NCI-H446 treated with DMSO at 0.1 percent for 48 hours (cell line): Measurements from ENCODE around the gene GNAI1.

Experiments used
- DNase-seq: peaks from one replicate; lab custom pipeline; 2025; lab: John Stamatoyannopoulos, UW

GNAI1 gene

DNA sequence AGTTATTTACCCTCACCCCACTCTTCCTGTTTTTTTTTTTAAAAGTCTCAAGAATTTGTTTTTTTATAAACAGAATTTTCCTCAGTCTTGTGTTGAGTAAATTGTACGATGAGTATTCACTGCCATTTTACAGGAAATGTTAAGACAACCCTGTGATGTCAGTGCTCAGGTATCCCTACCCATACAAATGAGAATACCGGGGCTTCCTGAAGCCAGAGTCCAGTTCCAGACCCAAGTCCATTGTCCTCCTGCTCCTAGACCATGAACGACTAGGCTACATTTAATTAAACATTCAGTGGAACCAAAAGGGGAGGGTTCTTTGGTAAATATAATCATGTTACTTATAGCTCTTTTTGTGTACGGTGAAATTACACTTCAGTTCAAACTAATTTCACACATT, 79.2 kb downstream of the GNAI1 start:
- DNase-seq, result no peak

DNA sequence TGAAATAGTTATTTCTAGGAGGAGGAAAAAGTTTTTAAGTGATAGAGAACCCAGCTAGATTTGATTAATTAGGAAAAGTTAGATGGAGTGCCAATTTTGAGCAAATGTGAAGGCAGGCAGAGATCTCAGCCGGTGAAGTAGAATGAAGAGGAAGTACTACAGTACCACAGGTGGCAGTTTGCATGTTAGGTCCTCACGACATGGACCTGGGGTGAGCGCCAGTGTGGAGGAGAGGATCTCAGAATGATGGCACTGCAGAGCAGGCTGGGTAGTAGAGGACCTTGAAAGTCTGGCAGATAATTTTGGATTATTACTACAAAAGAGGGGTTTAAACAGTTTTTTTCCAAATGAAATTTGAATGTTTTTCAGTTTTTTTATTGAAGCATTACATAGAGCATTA, 81.1 kb downstream of the GNAI1 start:
- no peak for DNase-seq

DNA sequence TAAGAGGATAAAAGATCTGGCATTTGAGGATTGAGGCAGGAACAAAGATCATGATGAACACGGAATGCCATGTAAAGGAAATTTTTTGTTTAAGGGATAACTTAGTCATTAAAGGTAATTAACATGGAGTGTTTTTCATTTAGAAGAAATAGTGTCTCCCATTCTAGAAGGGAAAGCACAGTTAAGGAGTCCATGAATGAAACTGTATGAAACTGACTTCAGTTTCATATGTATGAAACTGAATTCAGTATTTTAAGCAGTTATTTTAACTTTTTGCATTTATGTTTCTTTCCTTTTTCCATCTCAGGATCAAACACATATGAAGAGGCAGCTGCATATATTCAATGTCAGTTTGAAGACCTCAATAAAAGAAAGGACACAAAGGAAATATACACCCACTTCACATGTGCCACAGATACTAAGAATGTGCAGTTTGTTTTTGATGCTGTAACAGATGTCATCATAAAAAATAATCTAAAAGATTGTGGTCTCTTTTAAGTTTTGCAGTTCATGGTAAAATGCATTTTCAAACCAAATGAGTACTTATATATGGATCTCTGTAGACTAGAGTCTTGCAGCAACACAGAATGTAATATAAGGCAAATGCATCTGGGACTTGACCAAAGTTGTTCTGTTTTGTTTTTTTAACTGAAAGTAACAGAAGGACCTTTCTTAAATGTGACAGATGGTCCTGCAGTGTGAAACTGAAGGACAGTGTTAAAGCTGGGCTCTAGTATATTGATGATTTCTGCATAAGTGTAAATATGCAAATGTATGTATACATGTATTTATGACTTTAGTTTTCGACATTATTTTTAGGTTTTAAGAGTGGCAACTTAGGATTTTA, 82.6 kb downstream of the GNAI1 start:
- peak; percentile 30 for DNase-seq

DNA sequence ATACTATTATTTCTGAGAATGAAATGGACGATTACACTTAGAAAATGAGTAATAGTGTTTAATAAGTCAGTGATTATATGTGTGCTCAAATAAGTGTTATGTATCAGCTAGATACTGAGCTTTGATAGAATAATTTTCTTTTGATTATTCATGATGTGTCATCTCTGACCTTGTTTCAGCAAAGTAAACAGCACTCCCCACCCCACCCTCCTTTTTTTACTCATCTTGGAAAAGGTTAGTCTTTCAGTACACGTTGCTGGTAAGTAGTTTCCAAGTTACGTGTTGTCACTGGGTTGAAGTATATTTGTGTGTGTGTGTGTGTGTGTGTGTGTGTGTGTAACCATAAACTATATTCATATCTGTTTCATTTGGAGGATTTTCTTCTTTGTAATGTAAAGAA, 84.1 kb downstream of the GNAI1 start:
- no peak for DNase-seq

DNA sequence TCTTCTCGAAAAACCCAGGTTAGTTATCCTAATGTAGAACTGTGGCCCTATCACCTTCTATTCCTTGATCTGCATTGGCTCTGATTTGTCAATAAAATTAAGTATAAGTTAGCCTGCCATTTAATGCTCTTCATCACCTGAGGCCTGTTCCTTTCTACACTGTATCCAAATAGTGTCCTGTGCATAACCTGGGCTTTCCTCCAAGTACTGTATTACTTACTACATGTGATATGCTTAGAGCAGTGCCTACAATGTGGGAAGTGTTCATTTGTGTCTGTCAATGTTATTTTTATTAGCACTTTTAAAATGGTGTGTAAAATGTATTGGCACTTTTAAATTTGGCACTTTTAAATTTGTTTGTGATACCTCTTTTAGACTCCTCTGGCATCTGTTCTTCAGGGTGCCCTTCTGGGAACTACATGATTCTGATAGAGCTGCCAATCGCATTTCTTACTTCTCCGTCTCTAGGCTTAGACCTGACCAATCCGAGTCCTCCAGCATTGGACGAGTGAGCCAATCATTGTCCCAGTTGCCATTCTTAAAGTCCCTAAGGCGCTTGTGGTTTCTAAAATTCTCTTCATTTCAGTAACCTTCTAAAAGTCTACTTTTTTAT, 85.5 kb downstream of the GNAI1 start:
- DNase-seq, result no peak

DNA sequence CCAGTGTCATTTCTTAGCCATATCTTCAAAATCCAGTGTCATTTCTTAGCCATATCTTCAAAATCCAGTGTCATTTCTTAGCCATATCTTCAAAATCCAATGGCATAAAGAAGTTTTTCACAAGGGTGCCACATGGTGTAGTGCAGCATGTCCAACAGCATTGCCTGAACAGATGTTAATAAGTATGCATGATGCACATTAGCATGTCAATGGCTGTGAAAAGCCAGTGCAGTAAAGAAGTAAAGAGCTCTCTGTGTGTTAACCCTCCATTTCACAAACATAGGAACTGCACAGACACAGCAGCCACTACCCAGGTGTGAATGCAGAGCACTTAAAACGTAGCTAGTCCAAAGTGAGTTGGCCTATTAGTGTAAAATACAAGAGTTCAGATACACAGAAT, 89.8 kb downstream of the GNAI1 start:
- no peak for DNase-seq

DNA sequence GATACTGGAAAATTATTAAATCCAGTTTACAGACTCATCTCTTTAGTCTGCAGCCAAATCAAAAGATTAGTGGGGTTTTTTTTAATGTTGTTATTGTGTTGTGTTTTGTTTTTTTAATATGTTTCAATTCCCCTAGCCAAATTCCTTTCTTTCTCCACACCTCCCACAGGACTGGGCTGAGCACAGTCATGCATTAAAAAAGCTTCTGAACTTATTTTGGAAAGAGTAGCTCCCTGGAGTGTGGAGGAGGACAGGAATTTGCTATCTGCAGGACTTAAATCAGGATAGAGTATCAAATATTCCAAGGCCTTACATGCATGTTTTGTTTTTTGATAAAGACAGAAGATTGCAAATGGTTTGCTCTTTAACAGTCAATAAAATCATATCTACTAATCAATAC, 90.7 kb downstream of the GNAI1 start:
- no peak for DNase-seq

DNA sequence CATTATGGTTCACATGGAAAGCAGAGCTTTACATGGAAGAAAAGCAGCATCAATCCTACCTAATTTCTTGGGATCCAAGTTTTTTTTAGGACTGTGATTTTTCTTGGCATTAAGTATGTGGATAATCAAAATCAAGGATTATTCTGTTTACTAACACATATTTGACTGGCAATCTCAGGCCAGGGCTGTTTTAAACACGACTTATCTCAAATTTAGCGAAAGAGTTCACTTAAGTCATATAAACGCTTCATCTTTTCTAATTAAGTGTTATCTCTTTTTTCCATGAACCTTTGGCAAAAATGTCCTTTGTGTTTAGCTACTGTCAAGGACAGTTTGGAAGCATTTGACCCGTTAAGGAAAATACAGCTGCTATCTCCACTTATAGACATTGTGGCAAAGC, 92.0 kb downstream of the GNAI1 start:
- DNase-seq, result no peak

DNA sequence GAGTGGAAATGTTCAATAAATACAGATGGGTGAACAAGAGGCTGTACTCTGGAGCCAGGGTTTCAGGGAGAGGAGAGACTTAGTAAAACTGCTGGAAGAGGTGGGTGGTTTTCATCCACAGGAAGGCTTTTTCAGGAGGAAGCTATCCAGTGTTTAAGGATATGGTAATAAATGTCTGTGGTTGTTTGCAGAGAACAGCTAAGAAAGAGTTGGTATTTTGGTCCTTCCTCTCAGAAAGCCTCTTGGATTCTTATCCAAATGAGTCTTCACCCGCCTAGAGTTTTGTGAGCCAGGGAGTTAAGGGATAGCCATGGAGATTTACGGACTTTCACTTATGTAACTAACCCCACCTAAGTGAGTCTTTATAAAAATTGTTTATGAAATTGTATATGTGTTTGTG, 95.7 kb downstream of the GNAI1 start:
- DNase-seq, result no peak

DNA sequence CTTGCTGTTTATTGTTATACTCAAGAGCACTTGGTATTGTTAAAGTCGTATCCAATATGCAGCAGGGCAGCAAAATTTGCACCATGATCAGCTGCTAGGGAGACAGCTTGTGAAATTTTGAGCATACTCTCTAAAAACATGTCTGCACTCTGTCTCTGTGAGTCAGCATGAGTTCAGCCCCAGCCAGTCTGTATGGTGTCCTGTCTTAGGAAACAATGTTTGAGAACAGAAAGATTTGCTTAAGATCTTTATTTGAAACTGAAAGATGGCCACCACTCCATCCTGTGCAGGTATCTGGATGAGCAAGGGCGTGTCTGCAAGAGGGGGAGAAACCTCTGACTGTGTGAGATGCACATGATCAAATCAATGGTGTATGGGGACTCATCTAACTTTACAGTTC, 97.1 kb downstream of the GNAI1 start:
- no peak for DNase-seq

DNA sequence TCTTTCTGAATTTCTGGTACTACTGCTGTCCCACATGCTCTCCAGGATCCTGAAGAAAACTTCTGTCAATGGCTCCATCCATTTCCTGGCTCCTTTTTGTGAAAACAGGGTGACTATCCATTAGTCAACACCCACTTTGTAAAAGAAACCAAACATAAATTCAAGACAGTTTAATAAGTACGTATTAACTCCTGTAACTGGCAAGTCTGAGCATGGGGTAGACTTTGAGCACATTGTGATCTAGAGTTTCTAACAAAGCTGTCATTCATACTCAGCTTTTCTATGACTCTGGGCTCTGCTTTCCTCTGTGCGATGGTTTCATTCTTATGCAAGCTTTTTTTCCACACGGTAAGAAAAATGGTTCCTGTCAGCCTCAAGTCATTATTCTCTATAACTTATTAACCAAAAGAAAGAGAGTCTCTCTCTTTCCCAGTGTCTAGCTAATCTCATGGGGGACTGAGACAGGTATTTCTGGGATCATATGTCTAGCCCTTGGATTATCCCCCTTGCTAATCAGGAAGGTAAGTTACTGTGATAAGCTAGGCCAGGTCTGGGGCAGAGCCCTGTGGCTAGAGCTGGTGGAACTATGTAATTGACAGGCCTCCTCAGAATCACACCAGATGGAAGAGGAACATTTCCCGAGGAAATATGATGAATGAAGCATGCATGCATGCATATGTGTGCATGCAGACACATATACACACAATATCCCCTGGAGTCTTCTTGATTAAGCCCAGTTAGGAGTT, 98.5 kb downstream of the GNAI1 start:
- no peak for DNase-seq

DNA sequence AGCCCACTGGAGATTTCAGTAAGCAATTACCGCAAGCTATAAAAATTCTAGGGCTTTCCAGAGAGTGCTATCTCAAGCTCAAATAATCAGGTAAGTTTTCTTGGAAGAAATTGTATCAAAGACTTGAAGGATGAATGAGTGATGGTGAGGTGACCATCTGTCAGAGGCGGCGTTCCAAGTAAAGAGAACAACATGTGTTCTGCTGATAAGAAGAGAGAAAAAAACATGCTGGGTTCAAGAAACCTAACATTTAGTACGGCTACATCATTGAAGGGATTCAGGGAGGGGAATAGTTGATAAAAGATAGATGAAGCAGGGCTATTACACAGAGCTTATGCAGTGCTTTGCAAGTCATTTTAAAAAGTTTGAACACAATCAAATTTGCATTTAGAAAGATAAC, 100.7 kb downstream of the GNAI1 start:
- DNase-seq, result no peak

DNA sequence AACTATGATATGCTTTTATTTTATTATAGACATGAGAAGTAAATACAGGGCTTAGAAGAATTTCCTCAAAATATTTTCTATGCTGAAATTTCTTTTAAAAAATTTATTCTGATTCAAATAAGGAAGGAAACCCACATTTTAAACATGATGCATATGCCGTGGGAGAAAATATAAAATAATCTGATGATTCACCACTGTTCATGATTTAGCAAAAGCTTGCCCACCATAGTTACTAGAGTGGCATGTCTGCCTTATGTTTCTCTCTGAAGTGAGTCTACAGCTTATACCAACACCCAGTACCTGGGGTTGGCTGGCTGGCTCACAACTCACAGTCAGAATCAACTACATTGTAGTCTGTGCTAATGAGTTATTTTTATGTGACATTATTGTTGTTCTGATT, 102.0 kb downstream of the GNAI1 start:
- no peak for DNase-seq

DNA sequence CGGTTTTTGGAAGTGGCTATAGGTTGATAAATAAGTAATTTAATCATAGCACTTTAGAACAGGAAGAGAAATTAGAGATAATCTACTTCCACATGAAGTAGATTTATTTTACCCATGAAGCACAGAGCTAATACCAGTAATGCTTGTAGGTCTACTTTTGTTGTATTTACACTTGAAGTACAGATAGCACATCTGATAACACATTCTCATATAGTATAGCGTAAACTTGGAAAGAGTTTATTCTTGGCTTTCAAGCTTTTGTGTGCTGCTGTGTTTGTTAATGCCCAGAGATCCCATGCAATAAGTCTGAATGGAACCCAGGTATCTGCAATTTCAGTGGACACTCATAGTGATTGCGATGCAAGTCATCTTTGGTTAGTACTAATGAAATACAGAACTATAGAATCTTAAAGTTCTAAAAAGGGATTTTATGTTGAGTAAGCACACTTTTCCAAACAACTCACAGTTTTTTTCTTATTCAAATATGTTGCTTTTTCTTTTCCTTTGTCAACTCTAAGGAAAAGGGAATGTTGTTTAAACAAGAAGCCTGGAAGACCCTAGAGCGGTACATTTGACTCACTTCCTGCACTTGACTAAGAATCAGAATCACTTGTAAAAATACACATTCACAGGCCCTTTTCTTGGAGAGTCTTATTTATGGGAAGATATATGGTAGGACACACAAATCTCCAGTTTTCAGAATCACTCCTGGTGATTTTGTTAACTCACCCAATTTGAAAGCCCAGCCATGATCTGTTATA, 105.8 kb downstream of the GNAI1 start:
- no peak for DNase-seq

DNA sequence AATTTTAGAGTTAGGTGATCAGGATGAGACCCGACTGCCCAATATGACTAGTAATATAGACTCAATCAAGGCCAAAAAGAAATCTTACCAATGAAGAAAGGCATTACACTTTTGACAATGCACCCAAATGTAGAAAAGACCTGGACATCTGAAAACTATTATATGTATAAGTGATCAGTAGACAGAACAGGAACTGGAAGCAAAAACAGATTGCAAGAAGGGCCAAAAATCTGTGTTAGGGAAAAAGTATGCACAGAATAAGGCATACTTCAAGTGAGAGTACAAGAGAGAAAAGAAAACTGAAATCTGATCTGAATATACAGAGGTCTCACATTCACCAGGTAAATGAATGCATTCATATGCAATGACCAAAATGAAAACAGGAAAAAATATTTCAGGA, 107.0 kb downstream of the GNAI1 start:
- DNase-seq, result no peak

DNA sequence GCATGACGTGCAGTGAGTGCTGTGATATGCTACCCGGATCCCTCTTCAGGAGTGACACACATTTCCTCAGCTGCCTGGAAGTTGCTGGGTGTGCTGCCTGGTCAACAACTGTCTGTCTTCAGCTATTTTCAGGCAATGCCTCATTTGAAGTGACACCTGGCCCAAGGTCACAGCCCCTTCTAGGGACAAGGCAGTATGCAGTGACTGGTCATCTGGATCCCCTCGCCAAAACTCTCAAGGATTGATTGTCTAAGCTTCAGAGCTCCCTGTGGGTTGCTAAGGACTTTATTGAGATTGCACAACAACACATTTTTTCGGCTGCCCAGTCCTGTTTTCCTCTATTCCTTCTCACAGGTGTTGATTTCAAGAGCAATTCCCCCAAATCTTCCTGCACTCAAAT, 108.8 kb downstream of the GNAI1 start:
- no peak for DNase-seq

DNA sequence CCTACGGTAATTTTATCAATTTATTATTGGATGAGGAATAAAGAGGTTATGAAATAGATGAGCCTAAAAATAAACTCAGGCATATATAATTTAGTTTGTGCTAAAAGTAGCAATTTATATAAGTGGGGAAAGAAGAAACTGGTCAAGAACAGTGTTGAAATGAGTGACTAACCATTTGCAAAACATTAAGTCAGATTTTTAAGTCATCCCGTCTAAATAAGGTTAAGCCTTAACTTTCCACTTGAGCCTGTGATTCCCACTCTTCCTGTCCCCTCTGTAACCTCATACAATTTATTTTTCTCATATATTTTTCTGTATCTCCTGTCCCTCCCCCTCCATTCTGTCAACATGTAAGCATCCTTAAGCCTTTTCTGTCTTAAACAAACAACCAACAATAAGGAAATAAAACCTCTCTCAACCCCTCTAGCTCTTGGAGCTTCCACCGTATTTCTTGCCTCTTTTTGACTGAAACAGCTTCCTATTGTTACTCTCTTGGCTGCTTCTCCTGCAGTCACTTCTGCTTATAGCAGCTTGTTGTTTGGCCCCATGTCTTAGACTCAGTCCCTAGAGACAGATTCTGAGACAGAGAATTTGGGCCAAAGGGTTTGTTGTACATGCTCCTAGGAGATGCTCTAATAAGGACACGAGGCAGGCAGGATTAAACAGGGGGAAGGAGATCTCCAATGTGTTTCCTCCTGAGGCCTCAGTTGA, 109.7 kb downstream of the GNAI1 start:
- DNase-seq, result peak; percentile 23

DNA sequence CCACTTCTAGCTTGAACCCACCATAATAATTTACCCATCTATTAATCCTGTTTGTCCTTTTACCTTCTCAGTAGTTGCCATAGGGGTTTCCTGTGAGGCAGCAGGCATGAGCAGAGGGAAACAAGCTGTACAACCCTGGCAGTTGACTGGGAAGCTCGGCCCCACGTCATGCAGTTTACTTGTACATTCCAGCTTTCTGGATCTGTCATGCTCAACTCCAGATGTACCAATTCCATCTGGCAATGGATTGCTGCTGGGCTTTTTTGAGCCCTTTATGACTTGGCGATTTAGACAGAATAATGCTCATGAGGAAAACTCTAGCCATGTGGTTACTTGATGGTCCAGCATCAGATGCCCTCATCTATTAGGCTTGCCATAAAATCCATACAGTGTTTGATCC, 112.5 kb downstream of the GNAI1 start:
- no peak for DNase-seq

DNA sequence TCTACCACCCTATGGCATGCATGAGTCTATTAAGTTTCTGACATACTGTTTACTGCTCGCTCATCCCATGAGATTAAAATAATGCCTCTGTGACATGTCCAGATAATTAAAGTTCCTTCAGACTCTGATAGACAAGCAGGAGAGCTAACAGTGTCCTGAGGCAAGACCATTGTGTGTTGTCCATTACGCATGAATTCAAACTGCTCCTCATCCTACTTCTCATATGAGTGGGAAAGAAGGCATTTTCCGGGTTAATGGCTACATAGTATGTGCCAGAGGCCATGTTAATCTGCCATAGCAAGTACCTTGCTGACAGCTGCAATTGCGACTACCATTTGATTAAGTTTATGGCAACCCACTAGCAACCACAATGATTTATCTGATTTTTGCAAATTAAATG, 113.3 kb downstream of the GNAI1 start:
- no peak for DNase-seq

DNA sequence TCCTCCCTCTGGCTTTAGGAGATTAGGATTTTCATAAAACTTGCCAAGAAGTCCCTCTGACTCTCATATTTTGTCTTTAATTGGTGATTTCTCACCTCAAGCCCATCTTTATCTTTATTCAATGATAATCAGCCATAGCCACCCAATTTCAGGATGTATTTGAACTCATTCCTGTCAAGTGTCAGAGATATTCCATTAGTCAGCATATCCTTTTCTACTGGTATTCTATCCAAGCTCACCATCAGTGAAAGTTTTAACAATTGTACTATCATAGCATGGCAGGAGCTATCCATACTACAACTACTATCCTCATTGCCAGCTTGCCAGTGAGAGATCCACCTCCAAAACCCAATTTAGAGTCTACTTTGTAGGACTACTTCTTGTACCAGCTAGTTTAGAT, 114.6 kb downstream of the GNAI1 start:
- DNase-seq, result no peak

DNA sequence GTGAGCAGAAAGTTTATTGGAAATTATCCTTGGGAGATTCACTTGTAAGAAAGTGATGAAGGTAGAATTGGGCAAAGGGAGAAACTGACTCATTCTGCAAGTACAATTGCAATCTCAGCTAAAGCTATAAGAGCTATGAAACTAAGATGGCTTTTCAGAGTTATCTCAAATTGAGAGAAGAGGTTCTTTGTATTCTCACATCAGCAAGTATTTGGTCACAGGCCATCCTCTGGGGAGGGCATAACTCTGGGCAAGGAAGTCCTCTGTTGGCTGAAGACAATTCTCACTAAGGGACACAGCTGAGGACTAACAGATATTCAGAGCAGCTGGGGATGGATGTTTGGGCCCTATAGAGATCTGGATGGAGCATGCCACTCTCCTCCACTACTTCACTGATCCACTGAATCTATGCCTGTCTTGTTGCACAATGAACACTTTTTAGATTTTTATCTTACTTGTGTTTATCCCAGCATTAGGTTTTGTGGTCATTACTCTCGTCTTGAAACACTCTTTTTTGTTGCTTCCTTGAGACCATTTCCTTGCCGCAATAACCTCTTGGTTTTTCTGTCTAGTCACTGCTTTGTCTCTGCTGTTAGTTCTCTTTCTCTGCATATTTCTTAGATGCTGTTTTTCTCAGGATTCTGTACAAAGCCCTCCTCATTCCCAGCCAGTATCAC, 115.1 kb downstream of the GNAI1 start:
- no peak for DNase-seq
